GM12878 (cell line): ENCODE data around the gene XIRP1. TPM values are rescaled to one million over a fixed set of nuclear protein-coding genes. Genes with fewer than 3 reads are reported as not detected.

Experiments
- BHLHE40 ChIP-seq, 2 experiments: fragments of 450-650 bp in 1 of 2; IDR thresholded peaks; 2 replicates each; pipeline ENCODE4 v1.6.1; 2011 to 2017; ENCODE audit warnings: low read depth in 2 of 2, borderline replicate concordance in 1 of 2, improper control_type of control experiment in 1 of 2, low read length in 1 of 2, mild to moderate bottlenecking in 1 of 2
- EZH2 ChIP-seq: IDR thresholded peaks from 2 replicates; pipeline ENCODE4 v1.6.1; 2012; ENCODE audit warnings: low read depth, mild to moderate bottlenecking, control low read depth, inconsistent platforms, low read length, borderline replicate concordance; ENCODE audit not compliant: control insufficient read depth
- FOXK2 ChIP-seq: fragments of 450-650 bp; IDR thresholded peaks from 2 replicates; pipeline ENCODE4 v1.6.1; 2017; ENCODE audit warnings: mild to moderate bottlenecking, moderate library complexity
- HDAC2 ChIP-seq: fragments of 200-600 bp; sonication (generic); IDR thresholded peaks from 2 replicates; pipeline ENCODE4 v1.6.1; 2017
- HDGF ChIP-seq: fragments of 450-650 bp; IDR thresholded peaks from 2 replicates; pipeline ENCODE4 v1.6.1; 2016; ENCODE audit warnings: antibody characterized with exemption
- RAD51 ChIP-seq: fragments of 450-650 bp; IDR thresholded peaks from 2 replicates; pipeline ENCODE4 v1.6.1; 2016; ENCODE audit warnings: moderate library complexity, mild to moderate bottlenecking, inconsistent platforms
- SIX5 ChIP-seq: IDR thresholded peaks from 2 replicates; pipeline ENCODE4 v1.6.1; 2011; ENCODE audit warnings: mild to moderate bottlenecking, low read depth, low read length, moderate library complexity; ENCODE audit not compliant: severe bottlenecking
- WRNIP1 ChIP-seq: IDR thresholded peaks from 2 replicates; pipeline ENCODE4 v1.6.1; 2011; ENCODE audit warnings: low read depth, low read length, improper control_type of control experiment, borderline replicate concordance
- polyA plus RNA-seq, 11 experiments: library from polyadenylated mRNA; depleted of rRNA in 4 of 11; unstranded in 6 of 11; stranded (reverse) in 5 of 11; fragments of >200 nt; fragmentation: Nextera tagmentation in 4 of 11; fragmentation: Illumina TruSeq in 1 of 11; extraction: Ambion mirVana in 4 of 11; extraction: Trizol in 1 of 11; gene quantifications; 1 replicate in 1 of 11; 2 replicates in 10 of 11; pipeline versions ENCODE4 v1.2.1 to v1.2.3, GENCODE V29; 2011 to 2016; ENCODE audit warnings: inconsistent platforms in 2 of 11, missing spikeins in 2 of 11, low read depth in 1 of 11
- total RNA-seq, 4 experiments: library from RNA; depleted of rRNA in 3 of 4; stranded (reverse); fragments of >200 nt in 3 of 4; fragmentation: Illumina TruSeq in 1 of 4; extraction: Trizol in 1 of 4; gene quantifications; 2 replicates each; pipeline versions ENCODE4 v1.2.1 to v1.2.3, GENCODE V29; 2013 to 2021
- TF ChIP-seq, protein P1 (sequence below): fragments of 450-650 bp; IDR thresholded peaks from 2 replicates; pipeline ENCODE4 v1.6.1; 2018; ENCODE audit warnings: borderline replicate concordance, mild to moderate bottlenecking; ENCODE audit not compliant: partially characterized antibody
- TF ChIP-seq, protein P2 (sequence below): fragments of 450-650 bp; IDR thresholded peaks from 2 replicates; pipeline ENCODE4 v1.6.1; 2016; ENCODE audit warnings: mild to moderate bottlenecking
- TF ChIP-seq, protein P3 (sequence below): fragments of 450-650 bp; IDR thresholded peaks from 2 replicates; pipeline ENCODE4 v1.6.1; 2017; ENCODE audit warnings: mild to moderate bottlenecking, low read depth, inconsistent platforms; ENCODE audit not compliant: poor library complexity, severe bottlenecking
- TF ChIP-seq, protein P4 (sequence below): fragments of 450-650 bp; IDR thresholded peaks from 2 replicates; pipeline ENCODE4 v1.6.1; 2017; ENCODE audit warnings: mild to moderate bottlenecking
- TF ChIP-seq, protein P5 (sequence below): IDR thresholded peaks from 2 replicates; pipeline ENCODE4 v1.6.1; 2011; ENCODE audit warnings: borderline replicate concordance, low read depth, mild to moderate bottlenecking, moderate library complexity, low read length; ENCODE audit not compliant: insufficient read depth, poor library complexity, severe bottlenecking
- TF ChIP-seq, protein P6 (sequence below): IDR thresholded peaks from 2 replicates; pipeline ENCODE4 v1.6.1; 2011; ENCODE audit warnings: mild to moderate bottlenecking, low read depth, low read length, moderate library complexity; ENCODE audit not compliant: insufficient replicate concordance
- TF ChIP-seq, protein P7 (sequence below): IDR thresholded peaks from 2 replicates; pipeline ENCODE4 v1.6.1; 2011; ENCODE audit warnings: borderline replicate concordance, low read depth, mild to moderate bottlenecking, moderate library complexity, mixed read lengths, low read length; ENCODE audit not compliant: insufficient read depth; ENCODE audit errors: extremely low read length

Gene XIRP1
- total and polyA plus RNA-seq, 10 of the 15 experiments (the other 5 are each of a cell fraction or from before 2014, with no cell fraction given) = 0.03 to 0.38 (median 0.08) TPM; not detected in 1

DNA sequence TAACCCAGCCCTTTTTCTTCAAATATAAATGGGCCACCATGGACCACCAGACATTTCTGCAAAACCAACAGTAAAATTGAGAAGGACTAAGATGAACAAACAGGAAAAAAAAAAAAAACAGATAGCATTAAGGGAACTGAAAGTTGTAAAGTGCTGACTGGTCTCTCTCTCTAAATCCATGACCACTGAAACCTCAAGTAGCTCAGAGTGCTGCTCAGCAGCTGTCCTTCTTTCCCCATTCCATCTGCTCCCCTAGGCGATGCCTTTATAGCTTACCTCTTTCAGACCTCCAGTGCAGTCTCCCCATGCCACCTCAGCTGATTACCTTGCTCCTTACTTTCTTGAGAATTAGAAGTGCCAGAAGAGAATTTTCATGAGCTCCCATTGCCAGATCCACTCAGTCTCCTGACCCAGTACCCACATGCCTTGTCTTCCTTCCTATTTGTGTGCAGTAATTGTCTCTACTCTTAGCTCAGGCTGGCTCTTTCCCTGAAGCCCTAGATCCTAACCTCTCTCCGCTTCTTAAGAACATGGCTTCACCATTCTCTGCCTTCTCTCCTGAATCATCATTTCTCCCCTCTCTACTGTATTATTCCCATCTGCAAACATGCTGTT, 23.9 kb upstream of the XIRP1 start (continued):
- TF ChIP-seq SIX5 (no peak), HDAC2 (no peak), FOXK2 (no peak), HDGF (0 out of 2 replicates have a peak, but pooled peaks have one; percentile 20), RAD51 (no peak), BHLHE40 (IDR thresholded peaks at IDR 0.05; ENCODE audit: borderline replicate concordance in 1 of 2, low read depth in 2 of 2, low read length in 1 of 2) (peak in 1 of 2 experiments; percentile 57; a peak in 2 of 4 replicates), EZH2 (0 out of 2 replicates have a peak, but pooled peaks have one; percentile 90), WRNIP1 (no peak)
- TF ChIP-seq, protein P1, sequence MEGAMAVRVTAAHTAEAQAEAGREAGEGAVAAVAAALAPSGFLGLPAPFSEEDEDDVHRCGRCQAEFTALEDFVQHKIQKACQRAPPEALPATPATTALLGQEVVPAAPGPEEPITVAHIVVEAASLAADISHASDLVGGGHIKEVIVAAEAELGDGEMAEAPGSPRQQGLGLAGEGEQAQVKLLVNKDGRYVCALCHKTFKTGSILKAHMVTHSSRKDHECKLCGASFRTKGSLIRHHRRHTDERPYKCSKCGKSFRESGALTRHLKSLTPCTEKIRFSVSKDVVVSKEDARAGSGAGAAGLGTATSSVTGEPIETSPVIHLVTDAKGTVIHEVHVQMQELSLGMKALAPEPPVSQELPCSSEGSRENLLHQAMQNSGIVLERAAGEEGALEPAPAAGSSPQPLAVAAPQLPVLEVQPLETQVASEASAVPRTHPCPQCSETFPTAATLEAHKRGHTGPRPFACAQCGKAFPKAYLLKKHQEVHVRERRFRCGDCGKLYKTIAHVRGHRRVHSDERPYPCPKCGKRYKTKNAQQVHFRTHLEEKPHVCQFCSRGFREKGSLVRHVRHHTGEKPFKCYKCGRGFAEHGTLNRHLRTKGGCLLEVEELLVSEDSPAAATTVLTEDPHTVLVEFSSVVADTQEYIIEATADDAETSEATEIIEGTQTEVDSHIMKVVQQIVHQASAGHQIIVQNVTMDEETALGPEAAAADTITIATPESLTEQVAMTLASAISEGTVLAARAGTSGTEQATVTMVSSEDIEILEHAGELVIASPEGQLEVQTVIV = no peak
- TF ChIP-seq, protein P2, sequence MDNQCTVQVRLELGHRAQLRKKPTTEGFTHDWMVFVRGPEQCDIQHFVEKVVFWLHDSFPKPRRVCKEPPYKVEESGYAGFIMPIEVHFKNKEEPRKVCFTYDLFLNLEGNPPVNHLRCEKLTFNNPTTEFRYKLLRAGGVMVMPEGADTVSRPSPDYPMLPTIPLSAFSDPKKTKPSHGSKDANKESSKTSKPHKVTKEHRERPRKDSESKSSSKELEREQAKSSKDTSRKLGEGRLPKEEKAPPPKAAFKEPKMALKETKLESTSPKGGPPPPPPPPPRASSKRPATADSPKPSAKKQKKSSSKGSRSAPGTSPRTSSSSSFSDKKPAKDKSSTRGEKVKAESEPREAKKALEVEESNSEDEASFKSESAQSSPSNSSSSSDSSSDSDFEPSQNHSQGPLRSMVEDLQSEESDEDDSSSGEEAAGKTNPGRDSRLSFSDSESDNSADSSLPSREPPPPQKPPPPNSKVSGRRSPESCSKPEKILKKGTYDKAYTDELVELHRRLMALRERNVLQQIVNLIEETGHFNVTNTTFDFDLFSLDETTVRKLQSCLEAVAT = peak; percentile 96
- TF ChIP-seq, protein P3, sequence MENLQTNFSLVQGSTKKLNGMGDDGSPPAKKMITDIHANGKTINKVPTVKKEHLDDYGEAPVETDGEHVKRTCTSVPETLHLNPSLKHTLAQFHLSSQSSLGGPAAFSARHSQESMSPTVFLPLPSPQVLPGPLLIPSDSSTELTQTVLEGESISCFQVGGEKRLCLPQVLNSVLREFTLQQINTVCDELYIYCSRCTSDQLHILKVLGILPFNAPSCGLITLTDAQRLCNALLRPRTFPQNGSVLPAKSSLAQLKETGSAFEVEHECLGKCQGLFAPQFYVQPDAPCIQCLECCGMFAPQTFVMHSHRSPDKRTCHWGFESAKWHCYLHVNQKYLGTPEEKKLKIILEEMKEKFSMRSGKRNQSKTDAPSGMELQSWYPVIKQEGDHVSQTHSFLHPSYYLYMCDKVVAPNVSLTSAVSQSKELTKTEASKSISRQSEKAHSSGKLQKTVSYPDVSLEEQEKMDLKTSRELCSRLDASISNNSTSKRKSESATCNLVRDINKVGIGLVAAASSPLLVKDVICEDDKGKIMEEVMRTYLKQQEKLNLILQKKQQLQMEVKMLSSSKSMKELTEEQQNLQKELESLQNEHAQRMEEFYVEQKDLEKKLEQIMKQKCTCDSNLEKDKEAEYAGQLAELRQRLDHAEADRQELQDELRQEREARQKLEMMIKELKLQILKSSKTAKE = peak; percentile 26
- TF ChIP-seq, protein P4, sequence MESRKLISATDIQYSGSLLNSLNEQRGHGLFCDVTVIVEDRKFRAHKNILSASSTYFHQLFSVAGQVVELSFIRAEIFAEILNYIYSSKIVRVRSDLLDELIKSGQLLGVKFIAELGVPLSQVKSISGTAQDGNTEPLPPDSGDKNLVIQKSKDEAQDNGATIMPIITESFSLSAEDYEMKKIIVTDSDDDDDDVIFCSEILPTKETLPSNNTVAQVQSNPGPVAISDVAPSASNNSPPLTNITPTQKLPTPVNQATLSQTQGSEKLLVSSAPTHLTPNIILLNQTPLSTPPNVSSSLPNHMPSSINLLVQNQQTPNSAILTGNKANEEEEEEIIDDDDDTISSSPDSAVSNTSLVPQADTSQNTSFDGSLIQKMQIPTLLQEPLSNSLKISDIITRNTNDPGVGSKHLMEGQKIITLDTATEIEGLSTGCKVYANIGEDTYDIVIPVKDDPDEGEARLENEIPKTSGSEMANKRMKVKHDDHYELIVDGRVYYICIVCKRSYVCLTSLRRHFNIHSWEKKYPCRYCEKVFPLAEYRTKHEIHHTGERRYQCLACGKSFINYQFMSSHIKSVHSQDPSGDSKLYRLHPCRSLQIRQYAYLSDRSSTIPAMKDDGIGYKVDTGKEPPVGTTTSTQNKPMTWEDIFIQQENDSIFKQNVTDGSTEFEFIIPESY = no peak
- TF ChIP-seq, protein P5, sequence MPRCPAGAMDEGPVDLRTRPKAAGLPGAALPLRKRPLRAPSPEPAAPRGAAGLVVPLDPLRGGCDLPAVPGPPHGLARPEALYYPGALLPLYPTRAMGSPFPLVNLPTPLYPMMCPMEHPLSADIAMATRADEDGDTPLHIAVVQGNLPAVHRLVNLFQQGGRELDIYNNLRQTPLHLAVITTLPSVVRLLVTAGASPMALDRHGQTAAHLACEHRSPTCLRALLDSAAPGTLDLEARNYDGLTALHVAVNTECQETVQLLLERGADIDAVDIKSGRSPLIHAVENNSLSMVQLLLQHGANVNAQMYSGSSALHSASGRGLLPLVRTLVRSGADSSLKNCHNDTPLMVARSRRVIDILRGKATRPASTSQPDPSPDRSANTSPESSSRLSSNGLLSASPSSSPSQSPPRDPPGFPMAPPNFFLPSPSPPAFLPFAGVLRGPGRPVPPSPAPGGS = peak; percentile 68
- TF ChIP-seq, protein P6, sequence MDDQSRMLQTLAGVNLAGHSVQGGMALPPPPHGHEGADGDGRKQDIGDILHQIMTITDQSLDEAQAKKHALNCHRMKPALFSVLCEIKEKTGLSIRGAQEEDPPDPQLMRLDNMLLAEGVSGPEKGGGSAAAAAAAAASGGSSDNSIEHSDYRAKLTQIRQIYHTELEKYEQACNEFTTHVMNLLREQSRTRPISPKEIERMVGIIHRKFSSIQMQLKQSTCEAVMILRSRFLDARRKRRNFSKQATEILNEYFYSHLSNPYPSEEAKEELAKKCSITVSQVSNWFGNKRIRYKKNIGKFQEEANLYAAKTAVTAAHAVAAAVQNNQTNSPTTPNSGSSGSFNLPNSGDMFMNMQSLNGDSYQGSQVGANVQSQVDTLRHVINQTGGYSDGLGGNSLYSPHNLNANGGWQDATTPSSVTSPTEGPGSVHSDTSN = no peak
- TF ChIP-seq, protein P7, sequence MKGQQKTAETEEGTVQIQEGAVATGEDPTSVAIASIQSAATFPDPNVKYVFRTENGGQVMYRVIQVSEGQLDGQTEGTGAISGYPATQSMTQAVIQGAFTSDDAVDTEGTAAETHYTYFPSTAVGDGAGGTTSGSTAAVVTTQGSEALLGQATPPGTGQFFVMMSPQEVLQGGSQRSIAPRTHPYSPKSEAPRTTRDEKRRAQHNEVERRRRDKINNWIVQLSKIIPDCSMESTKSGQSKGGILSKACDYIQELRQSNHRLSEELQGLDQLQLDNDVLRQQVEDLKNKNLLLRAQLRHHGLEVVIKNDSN = no peak
